ENCODE results near the gene METRN.

METRN gene

GRCh38 chr16:730666-731509 lies 16.0 kb downstream of the METRN start:
- in situ Hi-C loops (cut with HindIII; ENCODE audit: low sequenced_read_pairs), result no loop called here
- no peak for TF ChIP-seq CTCF (IDR thresholded peaks at IDR 0.05; ENCODE audit: low read depth, low read length, missing control alignments)
- H3K4me3 ChIP-seq (ENCODE audit: low read depth, low read length), result no peak overlapping the region
- DNase-seq (ENCODE audit: low read depth), result no peak

- no peak for TF ChIP-seq CTCF (IDR thresholded peaks at IDR 0.05; ENCODE audit: low read depth, low read length, missing control alignments)
- in situ Hi-C loops (cut with HindIII; ENCODE audit: low sequenced_read_pairs), result no loop called here
- DNase-seq (ENCODE audit: low read depth), result no peak
- H3K4me3 ChIP-seq (ENCODE audit: low read depth, low read length), result no peak overlapping the region
These were observed 17.4 kb downstream of the METRN start for GRCh38 chr16:732332-732731.

- H3K4me3 ChIP-seq (ENCODE audit: low read depth, low read length), result no peak overlapping the region
- no peak for DNase-seq (ENCODE audit: low read depth)
- in situ Hi-C loops (cut with HindIII; ENCODE audit: low sequenced_read_pairs), result no loop called here
- no peak for TF ChIP-seq CTCF (IDR thresholded peaks at IDR 0.05; ENCODE audit: low read depth, low read length, missing control alignments)
These were observed 18.0 kb downstream of the METRN start for GRCh38 chr16:732936-733335.

- H3K4me3 ChIP-seq (ENCODE audit: low read depth, low read length), result no peak overlapping the region
- in situ Hi-C loops (cut with HindIII; ENCODE audit: low sequenced_read_pairs), result no loop called here
- TF ChIP-seq CTCF (IDR thresholded peaks at IDR 0.05; ENCODE audit: low read depth, low read length, missing control alignments), result no peak
- no peak for DNase-seq (ENCODE audit: low read depth)
These were observed 18.7 kb downstream of the METRN start for GRCh38 chr16:733382-734207.

- TF ChIP-seq CTCF (IDR thresholded peaks at IDR 0.05; ENCODE audit: low read depth, low read length, missing control alignments), result no peak
- in situ Hi-C loops (cut with HindIII; ENCODE audit: low sequenced_read_pairs), result no loop called here
- DNase-seq (ENCODE audit: low read depth), result no peak
- H3K4me3 ChIP-seq (ENCODE audit: low read depth, low read length), result no peak overlapping the region
These were observed 19.5 kb downstream of the METRN start for GRCh38 chr16:734208-734980.
